Ovary (tissue), 3 donors: ENCODE measurements around the gene COL18A1.

Source experiments
- CTCF ChIP-seq, 3 donors: fragments of 450-650 bp in 2 of 3; fragments of 200-600 bp in 1 of 3; IDR thresholded peaks; one replicate each; pipeline versions ENCODE4 v1.5.1 to v1.8.0; 2016 to 2022; ENCODE audit warnings: antibody characterized with exemption in 3 of 3, mild to moderate bottlenecking in 1 of 3
- EP300 ChIP-seq: sonication (generic); formaldehyde crosslinking; IDR thresholded peaks from one replicate; pipeline ENCODE4 v1.6.1; 2017; ENCODE audit warnings: antibody characterized with exemption
- POLR2A ChIP-seq: fragments of 450-650 bp; IDR thresholded peaks from one replicate; pipeline ENCODE4 v1.6.1; 2017; ENCODE audit warnings: antibody characterized with exemption, mild to moderate bottlenecking, moderate library complexity
- donor health status: DM: no; HTN: no; CAD: no.

GRCh38 chr21:45499970-45500577, 95.1 kb downstream of the COL18A1 start:
- no peak for TF ChIP-seq POLR2A
- no peak for TF ChIP-seq CTCF (IDR thresholded peaks at IDR 0.05)
- TF ChIP-seq EP300, result no peak
